Prostate gland (tissue), 2 donors: ENCODE results near the gene C3orf38.

ENCODE experiments used
- POLR2A ChIP-seq: fragments of 450-650 bp; IDR thresholded peaks from one replicate; pipeline ENCODE4 v1.6.1; 2016; ENCODE audit warnings: antibody characterized with exemption, mild to moderate bottlenecking
- TF ChIP-seq, protein P1 (sequence below), 4 experiments: fragments of 200-600 bp in 2 of 4; fragments of 450-650 bp in 2 of 4; sonication (generic) in 2 of 4; IDR thresholded peaks; 1 replicate in 3 of 4; 2 replicates in 1 of 4; pipeline ENCODE4 v1.5.1; 2016 to 2019; ENCODE audit warnings: antibody characterized with exemption in 4 of 4, mild to moderate bottlenecking in 2 of 4, moderate library complexity in 2 of 4

DNA sequence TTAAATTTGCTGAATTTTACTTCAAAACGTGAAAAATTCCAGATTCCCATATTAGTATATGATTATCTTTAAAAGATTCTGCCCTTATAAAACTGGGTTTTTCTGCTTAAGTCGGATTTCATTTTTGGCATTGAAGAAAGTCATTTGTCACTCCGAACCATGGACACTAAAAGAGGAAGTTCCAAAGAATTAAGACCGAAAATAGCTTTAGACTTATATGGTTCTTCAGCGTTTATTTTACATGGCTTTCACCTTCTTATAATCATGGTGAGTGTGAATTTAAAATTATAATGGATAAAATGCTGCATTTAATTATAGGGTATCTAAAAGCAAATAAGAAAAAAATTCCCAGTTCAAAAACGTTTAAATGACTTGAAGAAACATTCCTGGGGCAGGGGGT is 1.0 kb downstream of the C3orf38 start:
- TF ChIP-seq, protein P1, sequence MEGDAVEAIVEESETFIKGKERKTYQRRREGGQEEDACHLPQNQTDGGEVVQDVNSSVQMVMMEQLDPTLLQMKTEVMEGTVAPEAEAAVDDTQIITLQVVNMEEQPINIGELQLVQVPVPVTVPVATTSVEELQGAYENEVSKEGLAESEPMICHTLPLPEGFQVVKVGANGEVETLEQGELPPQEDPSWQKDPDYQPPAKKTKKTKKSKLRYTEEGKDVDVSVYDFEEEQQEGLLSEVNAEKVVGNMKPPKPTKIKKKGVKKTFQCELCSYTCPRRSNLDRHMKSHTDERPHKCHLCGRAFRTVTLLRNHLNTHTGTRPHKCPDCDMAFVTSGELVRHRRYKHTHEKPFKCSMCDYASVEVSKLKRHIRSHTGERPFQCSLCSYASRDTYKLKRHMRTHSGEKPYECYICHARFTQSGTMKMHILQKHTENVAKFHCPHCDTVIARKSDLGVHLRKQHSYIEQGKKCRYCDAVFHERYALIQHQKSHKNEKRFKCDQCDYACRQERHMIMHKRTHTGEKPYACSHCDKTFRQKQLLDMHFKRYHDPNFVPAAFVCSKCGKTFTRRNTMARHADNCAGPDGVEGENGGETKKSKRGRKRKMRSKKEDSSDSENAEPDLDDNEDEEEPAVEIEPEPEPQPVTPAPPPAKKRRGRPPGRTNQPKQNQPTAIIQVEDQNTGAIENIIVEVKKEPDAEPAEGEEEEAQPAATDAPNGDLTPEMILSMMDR (IDR thresholded peaks at IDR 0.05): no peak
- TF ChIP-seq POLR2A: no peak
